HG03442 (cell line): ENCODE measurements around the gene TMEM18.

Experiments used
- ATAC-seq: cut with Tn5 transposase; IDR thresholded peaks from one replicate; pipeline ENCODE4 v1.9.1; 2021; ENCODE audit warnings: mild to moderate bottlenecking, moderate library complexity; ENCODE audit not compliant: unreplicated experiment

TMEM18 gene

GRCh38 chr2:653645-654425, 23.4 kb downstream of the TMEM18 start:
- ATAC-seq, result no peak

DNA sequence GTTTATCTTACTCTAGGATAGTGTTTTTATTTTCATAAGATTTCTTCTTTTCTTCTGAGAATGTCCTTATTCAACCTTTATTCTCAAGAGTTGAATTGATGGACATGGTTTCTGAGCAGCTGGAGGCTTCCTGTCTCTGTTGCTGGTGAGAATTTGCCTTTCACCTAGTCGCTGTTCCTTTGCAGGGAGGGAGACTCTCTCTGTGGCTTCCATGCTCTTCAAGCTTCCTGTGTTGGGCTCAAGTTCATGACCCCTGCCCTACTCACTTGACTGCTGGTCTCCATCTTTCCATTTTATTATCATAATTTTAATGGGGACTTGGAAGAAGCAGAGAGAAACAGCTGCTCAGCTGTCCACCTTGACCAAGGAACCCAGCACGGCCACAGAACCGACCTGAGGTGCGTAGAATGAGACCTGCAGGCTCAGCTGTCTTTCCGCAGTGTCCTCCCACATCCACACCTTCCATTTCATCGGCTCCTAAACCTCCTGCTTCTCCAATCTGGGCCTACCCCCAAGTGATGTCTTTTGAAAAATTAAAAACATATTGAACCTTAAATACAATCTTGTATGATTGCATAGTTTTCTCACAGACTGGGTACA, 24.2 kb downstream of the TMEM18 start:
- ATAC-seq, result no peak

DNA sequence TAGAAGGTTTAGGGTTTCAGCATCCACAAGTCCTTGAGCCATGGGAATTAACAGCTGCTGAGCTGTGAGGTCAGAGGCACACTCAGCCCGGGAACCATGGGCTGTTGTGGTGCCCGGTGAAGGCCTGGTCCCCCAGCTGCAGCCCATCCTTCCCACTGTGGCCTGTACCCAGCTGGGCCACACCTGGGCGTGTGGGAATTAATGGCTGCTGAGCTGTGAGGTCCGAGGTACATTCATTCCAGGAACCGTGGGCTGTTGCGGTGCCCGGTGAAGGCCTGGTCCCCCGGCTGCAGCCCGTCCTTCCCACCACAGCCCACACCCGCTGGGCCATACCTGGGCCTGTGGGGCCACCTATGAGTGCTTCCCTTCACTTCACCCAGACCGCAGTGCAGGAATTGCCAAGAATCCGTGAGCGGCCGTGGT, 25.2 kb downstream of the TMEM18 start:
- no peak for ATAC-seq

DNA sequence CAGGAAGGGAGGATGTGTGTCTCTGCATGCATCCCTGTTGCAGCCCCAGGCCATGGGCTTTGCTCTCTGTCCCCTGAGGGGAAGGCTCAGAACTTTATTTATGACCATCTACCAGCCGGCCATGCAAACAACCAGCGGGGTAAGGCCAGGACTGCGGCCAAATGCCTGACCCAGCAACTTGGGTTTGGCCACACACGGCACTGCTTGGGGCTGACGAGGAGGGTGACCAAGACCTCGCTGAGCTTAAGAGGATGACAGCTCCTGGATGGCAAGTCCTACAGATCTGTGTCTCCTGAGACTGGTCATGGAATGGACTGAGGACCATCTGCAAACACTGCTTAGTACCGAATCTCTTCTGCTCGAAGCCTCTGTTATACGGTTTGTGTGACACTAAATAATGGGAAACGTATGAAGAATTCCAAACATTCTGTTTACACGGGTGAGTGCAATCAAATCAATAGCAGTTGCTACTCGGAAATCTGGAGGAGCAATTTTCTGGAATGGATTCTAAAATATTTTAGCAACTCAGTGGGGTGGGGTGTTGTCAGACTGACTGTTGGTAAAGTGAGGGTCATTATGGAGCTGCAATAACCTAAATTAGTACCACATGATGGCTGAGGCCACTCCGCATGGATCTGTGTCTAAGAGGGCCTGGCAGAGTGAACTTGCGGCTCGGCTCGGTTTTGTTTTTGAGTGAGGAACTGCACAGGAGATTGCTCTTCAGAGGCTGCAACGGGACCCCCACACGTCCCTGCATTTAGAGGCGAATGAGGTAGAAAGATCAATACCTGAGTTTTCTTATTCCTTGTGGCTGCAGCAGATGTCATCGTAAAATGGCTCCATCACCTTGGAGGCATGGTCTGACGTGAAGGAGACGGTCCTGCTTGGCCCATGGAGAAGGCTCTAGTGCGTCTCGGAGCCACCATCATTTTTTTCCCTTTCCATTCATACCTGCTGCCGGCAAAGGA, 26.6 kb downstream of the TMEM18 start:
- no peak for ATAC-seq

GRCh38 chr2:649426-650342, 27.5 kb downstream of the TMEM18 start:
- no peak for ATAC-seq

DNA sequence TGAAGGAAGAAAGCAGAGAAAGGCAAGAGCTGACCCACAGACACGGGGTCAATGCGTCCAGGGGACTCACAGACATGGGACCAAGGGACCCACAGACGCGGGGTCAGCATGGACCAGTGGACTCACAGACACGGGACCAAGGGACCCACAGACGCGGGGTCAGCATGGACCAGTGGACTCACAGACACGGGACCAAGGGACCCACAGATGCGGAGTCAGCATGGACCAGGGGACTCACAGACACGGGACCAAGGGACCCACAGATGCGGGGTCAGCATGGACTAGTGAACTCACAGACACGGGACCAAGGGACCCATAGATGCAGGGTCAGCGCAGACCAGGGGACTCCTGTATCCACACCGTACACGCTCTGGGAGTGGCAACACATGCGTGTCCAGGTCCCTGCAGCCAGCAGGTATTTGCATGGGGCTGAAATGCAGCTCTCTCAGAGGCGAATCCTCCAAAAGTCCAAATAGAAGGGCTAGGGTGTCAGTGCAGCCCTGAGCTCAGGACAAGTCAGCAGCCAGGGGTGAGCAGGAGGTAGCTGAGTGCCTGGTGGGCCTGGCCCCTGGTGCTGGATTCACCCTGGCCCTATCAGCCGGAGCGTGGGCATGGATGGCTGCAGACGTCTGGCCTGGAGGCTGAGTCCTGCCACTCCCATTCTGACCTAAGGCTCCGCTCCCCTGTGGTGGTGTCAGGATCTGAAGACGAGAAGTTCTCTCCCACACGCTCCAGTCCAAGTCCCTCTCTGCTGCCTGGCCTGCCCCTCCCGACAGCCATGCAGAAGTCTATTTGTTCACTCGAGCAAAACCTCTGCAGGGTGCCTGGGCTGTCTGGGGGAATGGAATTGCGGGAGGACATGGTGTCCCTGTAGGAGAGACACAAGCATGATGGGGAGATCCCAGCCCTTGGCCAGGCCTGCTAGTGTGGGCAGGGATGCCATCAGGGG, 28.5 kb downstream of the TMEM18 start:
- ATAC-seq, result no peak

DNA sequence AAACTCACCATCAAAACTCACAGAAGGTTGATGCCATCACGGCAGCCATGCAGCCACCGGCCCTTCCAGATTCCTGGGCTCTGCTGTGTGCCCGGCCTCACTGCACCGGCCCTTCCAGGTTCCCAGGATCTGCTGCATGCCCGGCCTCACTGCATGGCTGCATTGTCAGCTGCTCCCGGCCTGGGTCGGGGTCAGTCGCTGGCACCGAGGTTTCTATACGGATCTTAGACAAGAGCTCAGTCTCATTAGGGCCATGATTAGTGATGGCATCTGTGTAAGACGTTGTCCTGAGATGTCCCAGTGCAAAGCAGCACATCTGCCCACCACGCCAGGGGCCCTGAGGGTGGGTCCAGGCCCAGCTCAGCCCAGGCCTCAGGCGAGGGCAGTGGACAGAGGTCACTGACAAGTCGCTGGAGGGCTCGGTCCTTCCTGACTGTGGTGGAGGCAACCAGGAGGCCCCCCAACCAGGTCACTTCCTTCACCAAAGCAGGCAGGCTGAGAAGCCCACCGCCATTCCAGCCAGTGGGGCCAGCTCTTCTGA, 29.4 kb downstream of the TMEM18 start:
- no peak for ATAC-seq

- ATAC-seq, result no peak
Observed at GRCh38 chr2:647003-647560, 30.1 kb downstream of the TMEM18 start.

DNA sequence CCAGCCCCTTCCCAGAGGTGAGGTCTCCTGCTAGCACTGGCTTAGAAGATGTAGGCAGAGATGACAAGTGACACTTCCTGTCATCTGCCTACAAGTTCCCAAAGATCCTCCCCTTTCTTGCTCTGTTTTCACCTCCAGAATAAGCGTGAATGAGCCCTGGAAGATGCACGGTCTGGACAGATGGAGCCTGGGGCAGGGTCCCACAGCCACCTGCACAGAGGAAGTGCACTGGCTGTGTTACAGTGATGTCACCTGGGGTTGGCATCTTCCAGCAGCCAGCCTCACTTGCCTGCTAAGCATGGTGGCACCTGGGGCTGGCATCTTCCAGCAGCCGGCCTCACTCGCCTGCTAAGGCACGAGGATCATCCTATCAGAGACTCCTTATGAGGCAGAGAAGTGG, 32.3 kb downstream of the TMEM18 start:
- ATAC-seq, result no peak

DNA sequence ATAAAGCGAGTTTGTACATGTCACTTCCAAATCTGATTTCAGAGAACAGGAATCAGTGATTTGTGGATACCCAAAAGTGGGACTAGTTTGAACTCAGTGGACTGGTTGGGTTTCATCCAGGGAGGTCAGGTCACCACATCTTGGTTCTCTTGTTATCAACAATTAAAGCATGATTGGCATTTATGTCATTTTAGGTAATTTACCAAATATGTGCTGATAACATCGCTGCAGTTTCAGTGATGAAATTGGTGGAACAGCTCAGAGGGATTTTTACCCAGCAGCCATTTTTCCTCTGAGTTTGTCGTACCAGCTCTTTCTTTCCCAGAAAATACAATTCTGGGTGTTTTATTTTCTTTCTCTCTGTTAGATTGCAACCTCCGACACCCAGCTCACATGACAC, 33.4 kb downstream of the TMEM18 start:
- no peak for ATAC-seq

DNA sequence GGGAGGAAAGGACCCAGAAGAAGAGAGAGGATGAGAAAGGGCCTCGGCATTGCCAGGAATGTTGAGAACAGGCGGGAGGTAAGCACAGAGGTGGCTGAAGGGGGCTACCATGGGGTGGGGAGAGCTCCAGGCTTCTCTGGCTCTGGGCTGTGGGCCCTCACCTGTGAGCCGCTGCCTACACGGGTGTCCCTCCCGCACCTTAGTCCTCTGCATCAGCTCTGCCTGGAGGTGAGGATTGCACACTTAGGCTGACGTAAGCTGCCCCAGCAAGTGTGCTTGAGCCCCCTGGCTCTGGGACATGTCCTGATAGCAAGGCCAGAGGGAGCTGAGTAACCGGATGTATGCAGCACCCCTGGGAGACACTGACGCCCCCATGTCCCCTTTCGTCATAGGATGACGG, 33.9 kb downstream of the TMEM18 start:
- no peak for ATAC-seq

- ATAC-seq, result no peak
Observed at GRCh38 chr2:641872-642815, 35.1 kb downstream of the TMEM18 start.

- ATAC-seq, result no peak
Observed at GRCh38 chr2:641164-641871, 35.9 kb downstream of the TMEM18 start.

- no peak for ATAC-seq
Observed at GRCh38 chr2:639703-640102, 37.5 kb downstream of the TMEM18 start.

DNA sequence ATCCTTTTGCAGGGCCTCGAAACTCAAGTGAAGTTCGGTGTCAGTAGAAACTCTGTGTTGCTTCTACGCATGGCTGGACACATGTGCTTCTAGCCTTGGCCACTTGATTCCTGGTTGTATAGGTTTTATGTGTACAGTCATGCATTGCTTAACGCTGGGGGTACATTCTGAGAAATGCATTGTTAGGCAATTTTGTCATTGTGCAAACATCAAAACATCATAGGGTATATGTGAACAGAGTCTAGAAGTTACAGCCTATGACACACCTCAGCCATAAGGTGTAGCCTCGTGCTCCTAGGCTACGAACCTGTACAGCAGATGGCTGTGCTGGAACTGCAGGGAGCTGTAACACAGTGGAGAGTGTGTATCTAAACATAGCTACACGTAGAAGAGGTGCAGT, 39.4 kb downstream of the TMEM18 start:
- ATAC-seq, result no peak

- ATAC-seq, result no peak
Observed at GRCh38 chr2:637406-637776, 39.8 kb downstream of the TMEM18 start.
